ENCODE results near the gene CD68. TPM values are rescaled to one million over a fixed set of nuclear protein-coding genes. Genes with fewer than 3 reads are reported as not detected.
"Not testable (repeated sequence)": the region's sequence is repeated elsewhere in the genome, so short reads cannot be mapped to it uniquely, and the experiment has no call there.

CD68 gene
- total and polyA plus RNA-seq, 2 donors, result 9.1 to 73.7 TPM

- not testable (repeated sequence) for H3K36me3 ChIP-seq (ENCODE audit: insufficient read depth); H3K27ac ChIP-seq (ENCODE audit: low read depth); H3K4me1 ChIP-seq (ENCODE audit: insufficient read depth); DNase-seq (ENCODE audit: extremely low spot score); H3K4me3 ChIP-seq (ENCODE audit: low read depth, low read length)
- 94% methylated on average over 16 of the region's 16 CpGs for WGBS
These were observed 46.3 kb downstream of the CD68 start for GRCh38 chr17:7625749-7626148.

- no peak for DNase-seq (ENCODE audit: extremely low spot score)
- no peaks in the 10 kb centered on the region for H3K36me3 ChIP-seq (ENCODE audit: insufficient read depth)
- H3K4me1 ChIP-seq (ENCODE audit: insufficient read depth), result no peaks in the 10 kb centered on the region
- no peak overlapping the region for H3K4me3 ChIP-seq (ENCODE audit: low read depth, low read length)
- no peak overlapping the region for H3K27ac ChIP-seq (ENCODE audit: low read depth)
- 90% methylated on average over 7 of the region's 7 CpGs for WGBS
These were observed 46.9 kb downstream of the CD68 start for GRCh38 chr17:7626307-7626706.

DNA sequence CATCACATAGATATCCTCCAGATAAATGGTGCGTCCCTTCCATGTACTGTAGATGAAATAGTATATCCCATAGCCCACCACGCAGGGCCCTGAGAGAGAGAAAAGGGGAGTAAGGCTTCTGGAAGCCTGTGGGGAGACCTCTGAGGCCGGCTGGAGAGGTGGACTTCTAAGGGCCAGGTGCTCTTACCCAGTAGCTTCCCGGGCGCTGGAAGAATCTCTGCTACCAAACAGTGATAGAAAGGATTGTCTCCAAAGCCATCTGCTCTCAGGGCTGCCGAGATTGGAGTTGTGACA, 47.5 kb downstream of the CD68 start:
- Histone ChIP-seq H3K4me3 (ENCODE audit: low read depth, low read length) (peak overlapping the region; percentile 70), H3K36me3 (ENCODE audit: insufficient read depth) (no peaks in the 10 kb centered on the region), H3K27ac (ENCODE audit: low read depth) (no peak overlapping the region), H3K4me1 (ENCODE audit: insufficient read depth) (no peaks in the 10 kb centered on the region)
- 14% methylated on average over 6 of the region's 6 CpGs for whole genome bisulfite sequencing
- no peak for DNase-seq (ENCODE audit: extremely low spot score)

DNA sequence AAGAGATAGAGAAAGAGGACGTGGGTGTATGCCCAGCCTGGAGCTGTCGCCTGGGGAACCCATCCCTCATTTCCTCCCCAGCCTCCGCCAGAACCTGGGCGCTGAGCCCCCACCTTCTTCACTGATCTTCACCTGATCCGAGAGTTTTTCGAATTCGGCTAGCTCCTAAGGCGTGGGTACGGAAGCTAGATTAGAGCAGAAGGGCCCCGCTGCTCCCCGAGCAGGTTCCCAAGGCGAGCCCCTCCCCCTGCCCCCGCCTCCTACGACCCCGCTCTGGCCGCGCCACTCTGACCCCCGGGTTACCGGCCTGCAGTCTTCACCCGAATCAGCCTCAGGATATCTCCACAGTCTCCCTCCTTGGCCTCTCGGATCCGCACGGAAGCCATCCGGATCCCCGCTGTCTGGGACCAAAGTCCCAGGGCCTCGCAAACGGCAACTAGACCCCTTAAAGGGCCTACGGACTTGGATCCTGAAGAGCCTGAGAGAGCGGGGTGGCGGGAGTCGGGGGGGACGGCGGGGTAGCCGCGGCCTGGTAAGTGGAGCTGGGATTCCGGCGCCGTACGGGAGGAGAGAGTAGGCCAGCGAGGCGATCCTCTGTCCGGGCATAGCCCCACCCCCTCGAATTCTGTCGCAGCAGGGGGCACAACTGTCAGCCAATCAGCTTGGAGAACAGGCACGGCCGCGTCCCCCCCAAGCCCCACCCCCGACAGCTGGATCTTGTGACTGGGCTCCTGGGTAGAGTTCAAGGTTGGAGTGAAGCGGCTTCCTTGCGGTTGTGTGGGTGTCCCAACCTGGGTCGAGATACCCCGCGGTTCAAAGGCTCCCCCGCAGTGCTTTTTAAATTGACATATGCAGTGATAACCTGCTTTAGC, 48.0 kb downstream of the CD68 start, which contains the start of gene SAT2:
Gene SAT2, minus strand, starts transcription at position 572 of the 872 bp plus-strand sequence. Its CDS starts 186 bp downstream, at position 386.
- H3K4me3 ChIP-seq (ENCODE audit: low read depth, low read length), result peak within 1 kb of the TSS; percentile 70
- peak within 1 kb of the TSS; percentile 96 for H3K27ac ChIP-seq (ENCODE audit: low read depth)
- peak; percentile 91 for DNase-seq (ENCODE audit: extremely low spot score)
- H3K4me1 ChIP-seq (ENCODE audit: insufficient read depth), result no peaks in the 10 kb centered on the region
- no peaks in the 10 kb centered on the region for H3K36me3 ChIP-seq (ENCODE audit: insufficient read depth)
- under 1% methylated on average over 54 of the region's 54 CpGs for WGBS

DNA sequence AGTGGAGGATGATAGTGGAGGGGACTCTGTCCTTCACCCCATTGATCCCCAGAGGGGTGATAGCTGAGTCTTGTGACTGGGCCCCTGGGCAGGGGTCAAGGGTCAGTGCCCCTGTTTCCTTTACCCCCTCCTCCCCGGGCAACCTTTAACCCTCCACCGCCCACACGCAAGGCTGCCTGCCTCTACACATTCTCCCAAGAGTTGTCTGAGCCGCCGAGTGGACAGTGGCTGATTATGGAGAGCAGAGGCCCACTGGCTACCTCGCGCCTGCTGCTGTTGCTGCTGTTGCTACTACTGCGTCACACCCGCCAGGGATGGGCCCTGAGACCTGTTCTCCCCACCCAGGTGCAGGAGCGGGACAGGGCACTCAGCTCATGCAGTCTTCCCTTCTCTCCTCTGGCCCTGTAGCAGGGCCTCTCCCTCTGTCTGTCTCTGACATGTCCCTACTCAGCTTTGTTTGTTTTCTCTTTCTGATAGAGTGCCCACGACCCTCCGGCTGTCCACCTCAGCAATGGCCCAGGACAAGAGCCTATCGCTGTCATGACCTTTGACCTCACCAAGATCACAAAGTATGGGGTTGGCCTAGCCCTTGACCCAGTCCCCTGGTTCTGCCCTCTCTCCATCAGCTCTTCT, 50.6 kb downstream of the CD68 start, which contains the start of gene SHBG:
Gene SHBG, plus strand, starts transcription at position 197 of the 633 bp plus-strand sequence. Its CDS starts 38 bp downstream, at position 235.
- WGBS, result 80% methylated on average over 13 of the region's 13 CpGs
- DNase-seq (ENCODE audit: extremely low spot score), result no peak

More for the DNA sequence above, 50.6 kb downstream of the CD68 start, which contains the start of gene SHBG:
- H3K27ac ChIP-seq (ENCODE audit: low read depth), result no peak within 1 kb of the TSS
- H3K4me1 ChIP-seq (ENCODE audit: insufficient read depth), result no peaks in the 10 kb centered on the region
- H3K36me3 ChIP-seq (ENCODE audit: insufficient read depth), result no peaks in the 10 kb centered on the region
- no peak within 1 kb of the TSS for H3K4me3 ChIP-seq (ENCODE audit: low read depth, low read length)

Small RNA genes lying within 50 kb of the gene (small RNA-seq; reads per million reads assigned to genes)
- gene CD68, result not detected
- not detected for gene RF00019
- gene SNORA48, result not detected
- not detected for gene SNORD10

Other genes with a start within 250 kb of the CD68 start
- gene ACAP1, start 243.1 kb upstream of the CD68 start, total RNA-seq, result 1.5 TPM
- gene ACAP1, start 243.1 kb upstream of the CD68 start, polyA plus RNA-seq, result 4.3 TPM
- 3.9 TPM for gene KCTD11, start 227.5 kb upstream of the CD68 start, total RNA-seq
- 19.3 TPM for gene KCTD11, start 227.5 kb upstream of the CD68 start, polyA plus RNA-seq
- not detected for gene TMEM95, start 224.5 kb upstream of the CD68 start, total RNA-seq
- not detected for gene TMEM95, start 224.5 kb upstream of the CD68 start, polyA plus RNA-seq
- 1.2 TPM for gene TNK1, start 198.5 kb upstream of the CD68 start, total RNA-seq
- 4.8 TPM for gene TNK1, start 198.5 kb upstream of the CD68 start, polyA plus RNA-seq
- gene PLSCR3, start 185.1 kb upstream of the CD68 start, total RNA-seq, result 14.4 TPM
- gene PLSCR3, start 185.1 kb upstream of the CD68 start, polyA plus RNA-seq, result 56.3 TPM
- gene TMEM256, start 175.5 kb upstream of the CD68 start, total RNA-seq, result 76.2 TPM
- 113 TPM for gene TMEM256, start 175.5 kb upstream of the CD68 start, polyA plus RNA-seq
- gene NLGN2, start 171.8 kb upstream of the CD68 start, total RNA-seq, result 8.5 TPM
- 40.9 TPM for gene NLGN2, start 171.8 kb upstream of the CD68 start, polyA plus RNA-seq
- gene SPEM1, start 159.3 kb upstream of the CD68 start, total RNA-seq, result not detected
- not detected for gene SPEM1, start 159.3 kb upstream of the CD68 start, polyA plus RNA-seq
- not detected for gene SPEM2, start 154.0 kb upstream of the CD68 start, total RNA-seq
- gene SPEM2, start 154.0 kb upstream of the CD68 start, polyA plus RNA-seq, result not detected
- not detected for gene SPEM3, start 150.8 kb upstream of the CD68 start, total RNA-seq
- not detected for gene SPEM3, start 150.8 kb upstream of the CD68 start, polyA plus RNA-seq
- 3.1 TPM for gene TMEM102, start 144.2 kb upstream of the CD68 start, total RNA-seq
- 4.0 TPM for gene TMEM102, start 144.2 kb upstream of the CD68 start, polyA plus RNA-seq
- gene FGF11, start 140.1 kb upstream of the CD68 start, total RNA-seq, result 2.1 TPM
- 0.95 TPM for gene FGF11, start 140.1 kb upstream of the CD68 start, polyA plus RNA-seq
- 10.7 TPM for gene CHRNB1, start 134.6 kb upstream of the CD68 start, total RNA-seq
- gene CHRNB1, start 134.6 kb upstream of the CD68 start, polyA plus RNA-seq, result 15.4 TPM
- gene ZBTB4, start 100.0 kb upstream of the CD68 start, total RNA-seq, result 21.1 TPM
- gene ZBTB4, start 100.0 kb upstream of the CD68 start, polyA plus RNA-seq, result 76.2 TPM
- not detected for gene SLC35G6, start 98.2 kb upstream of the CD68 start, total RNA-seq
- gene SLC35G6, start 98.2 kb upstream of the CD68 start, polyA plus RNA-seq, result not detected
- gene POLR2A, start 95.3 kb upstream of the CD68 start, total RNA-seq, result 52.3 TPM
- 32.2 TPM for gene POLR2A, start 95.3 kb upstream of the CD68 start, polyA plus RNA-seq
- 8.5 TPM for gene TNFSF12, start 30.6 kb upstream of the CD68 start, total RNA-seq
- 87.2 TPM for gene TNFSF12, start 30.6 kb upstream of the CD68 start, polyA plus RNA-seq
- gene TNFSF13, start 20.9 kb upstream of the CD68 start, total RNA-seq, result 3.8 TPM
- 22.3 TPM for gene TNFSF13, start 20.9 kb upstream of the CD68 start, polyA plus RNA-seq
- 34.7 TPM for gene SENP3, start 17.7 kb upstream of the CD68 start, total RNA-seq
- gene SENP3, start 17.7 kb upstream of the CD68 start, polyA plus RNA-seq, result 54.6 TPM
- gene MPDU1, start 4.2 kb downstream of the CD68 start, total RNA-seq, result 40.2 TPM
- 40.4 TPM for gene MPDU1, start 4.2 kb downstream of the CD68 start, polyA plus RNA-seq
- 1.2 TPM for gene SOX15, start 10.5 kb downstream of the CD68 start, total RNA-seq
- gene SOX15, start 10.5 kb downstream of the CD68 start, polyA plus RNA-seq, result 15.3 TPM
- 26.2 TPM for gene FXR2, start 35.3 kb downstream of the CD68 start, total RNA-seq
- gene FXR2, start 35.3 kb downstream of the CD68 start, polyA plus RNA-seq, result 38.5 TPM
- gene SAT2, start 48.2 kb downstream of the CD68 start, total RNA-seq, result 24.8 TPM
- 116 TPM for gene SAT2, start 48.2 kb downstream of the CD68 start, polyA plus RNA-seq
- 0.32 TPM for gene SHBG, start 50.5 kb downstream of the CD68 start, total RNA-seq
- 0.22 TPM for gene SHBG, start 50.5 kb downstream of the CD68 start, polyA plus RNA-seq
- 4.9 TPM for gene ATP1B2, start 71.3 kb downstream of the CD68 start, total RNA-seq
- 6.4 TPM for gene ATP1B2, start 71.3 kb downstream of the CD68 start, polyA plus RNA-seq
- gene TP53, start 107.9 kb downstream of the CD68 start, total RNA-seq, result 17.9 TPM
- gene TP53, start 107.9 kb downstream of the CD68 start, polyA plus RNA-seq, result 31.8 TPM
- gene WRAP53, start 108.8 kb downstream of the CD68 start, total RNA-seq, result 4.1 TPM
- gene WRAP53, start 108.8 kb downstream of the CD68 start, polyA plus RNA-seq, result 7.7 TPM
- gene EFNB3, start 125.6 kb downstream of the CD68 start, total RNA-seq, result 3.3 TPM
- 0.86 TPM for gene EFNB3, start 125.6 kb downstream of the CD68 start, polyA plus RNA-seq
- gene DNAH2, start 138.1 kb downstream of the CD68 start, total RNA-seq, result 0.11 TPM
- gene DNAH2, start 138.1 kb downstream of the CD68 start, polyA plus RNA-seq, result 0.16 TPM